IMR-90 (cell line): ENCODE data around the gene PHACTR2. TPM values are rescaled to one million over a fixed set of nuclear protein-coding genes. Genes with fewer than 3 reads are reported as not detected.

ENCODE experiments used
- ATAC-seq: fragments of 200-7000 bp; cut with Tn5 transposase; 2 replicates; pipeline ENCODE4 v1.9.1; 2020; ENCODE audit warnings: low read depth, mild to moderate bottlenecking, moderate library complexity
- BruUV-seq: library from RNA; stranded (reverse); fragments of 400-500 nt; replicated peaks from 2 replicates; lab custom pipeline; 2021; lab: Mats Ljungman, UMichigan
- CTCF ChIA-PET: fragments of 300-600 bp; formaldehyde crosslinking; extraction: SDS; loops from one replicate; lab custom pipeline; 2021; ENCODE audit warnings: antibody characterized with exemption; lab: Yijun Ruan, JAX
- POLR2A ChIA-PET: fragments of 300-600 bp; sonication (Branson Sonifier 250); formaldehyde crosslinking; loops from one replicate; lab custom pipeline; 2022; ENCODE audit warnings: antibody characterized with exemption; ENCODE audit not compliant: unreplicated experiment; lab: Charles Lee
- DNase-seq: peaks from one replicate; pipeline ENCODE4 v3.0.0; 2013
- H2AFZ ChIP-seq: replicated peaks from 2 replicates; pipeline ENCODE3; 2013; ENCODE audit warnings: low read length, mild to moderate bottlenecking; ENCODE audit not compliant: poor library complexity
- H2AK5ac ChIP-seq: 2 replicates; pipeline ENCODE4 v1.6.1; 2013; ENCODE audit warnings: low read depth, low read length, inconsistent platforms
- H2AK9ac ChIP-seq: replicated peaks from 2 replicates; pipeline ENCODE3; 2013; ENCODE audit warnings: mild to moderate bottlenecking, low read depth, low read length, moderate library complexity; ENCODE audit not compliant: poor library complexity
- H2BK120ac ChIP-seq: 2 replicates; pipeline ENCODE4 v1.6.1; 2013; ENCODE audit warnings: low read depth, low read length, inconsistent platforms
- H2BK15ac ChIP-seq: 3 replicates; pipeline ENCODE4 v1.6.1; 2013; ENCODE audit warnings: low read depth, low read length, inconsistent platforms
- H2BK20ac ChIP-seq: 2 replicates; pipeline ENCODE4 v1.6.1; 2013; ENCODE audit warnings: low read depth, mild to moderate bottlenecking, inconsistent platforms, low read length, moderate library complexity
- H2BK5ac ChIP-seq: 2 replicates; pipeline ENCODE4 v1.6.1; 2013; ENCODE audit warnings: mild to moderate bottlenecking, low read depth, low read length, inconsistent platforms; ENCODE audit not compliant: poor library complexity, severe bottlenecking
- H3K14ac ChIP-seq: replicated peaks from 2 replicates; pipeline ENCODE4 v1.6.1; 2013; ENCODE audit warnings: low read depth, low read length, inconsistent platforms
- H3K18ac ChIP-seq: 2 replicates; pipeline ENCODE4 v1.6.1; 2013; ENCODE audit warnings: low read depth, low read length, control low read depth
- H3K23ac ChIP-seq: 2 replicates; pipeline ENCODE4 v1.6.1; 2013; ENCODE audit warnings: low read depth, low read length, inconsistent platforms
- H3K27ac ChIP-seq: 2 replicates; pipeline ENCODE4 v1.5.1; 2013; ENCODE audit warnings: mild to moderate bottlenecking, control low read depth, low read length; ENCODE audit not compliant: insufficient read depth
- H3K27me3 ChIP-seq: 2 replicates; pipeline ENCODE4 v1.6.1; 2013; ENCODE audit warnings: low read length; ENCODE audit not compliant: control insufficient read depth, insufficient read depth
- H3K36me3 ChIP-seq: 2 replicates; pipeline ENCODE4 v1.6.1; 2013; ENCODE audit warnings: low read length, mixed read lengths; ENCODE audit not compliant: control insufficient read depth, insufficient read depth
- H3K4ac ChIP-seq: 2 replicates; pipeline ENCODE4 v1.6.1; 2013; ENCODE audit warnings: low read depth, low read length, inconsistent platforms
- H3K4me1 ChIP-seq: 2 replicates; pipeline ENCODE4 v1.6.1; 2013; ENCODE audit warnings: low read length, mixed read lengths; ENCODE audit not compliant: control insufficient read depth, insufficient read depth
- H3K4me2 ChIP-seq: 2 replicates; pipeline ENCODE4 v1.6.1; 2013; ENCODE audit warnings: low read depth, mild to moderate bottlenecking, control low read depth, low read length, moderate library complexity
- H3K4me3 ChIP-seq: 2 replicates; pipeline ENCODE4 v1.5.1; 2013; ENCODE audit warnings: low read depth, mild to moderate bottlenecking, control low read depth, low read length, moderate library complexity; ENCODE audit not compliant: insufficient read depth
- H3K56ac ChIP-seq: 2 replicates; pipeline ENCODE4 v1.6.1; 2013; ENCODE audit warnings: low read length, inconsistent platforms; ENCODE audit not compliant: insufficient read depth; ENCODE audit errors: extremely low read depth
- H3K79me1 ChIP-seq, 2 experiments: 2 replicates each; pipeline ENCODE4 v1.6.1; 2013; ENCODE audit warnings: low read length in 2 of 2, inconsistent platforms in 1 of 2, low read depth in 1 of 2
- H3K9ac ChIP-seq: 2 replicates; pipeline ENCODE4 v1.6.1; 2013; ENCODE audit warnings: low read depth, low read length, control low read depth
- H3K9me1 ChIP-seq: 2 replicates; pipeline ENCODE4 v1.6.1; 2013; ENCODE audit warnings: low read length, inconsistent platforms; ENCODE audit not compliant: insufficient read depth
- H3K9me3 ChIP-seq: 2 replicates; pipeline ENCODE4 v1.6.1; 2013; ENCODE audit warnings: low read length; ENCODE audit not compliant: control insufficient read depth, insufficient read depth
- H4K20me1 ChIP-seq: 2 replicates; pipeline ENCODE4 v1.6.1; 2013; ENCODE audit warnings: low read length, inconsistent platforms; ENCODE audit not compliant: insufficient read depth
- H4K5ac ChIP-seq: 2 replicates; pipeline ENCODE4 v1.6.1; 2013; ENCODE audit warnings: mild to moderate bottlenecking, low read depth, low read length, control low read depth
- H4K8ac ChIP-seq, 2 experiments: 2 replicates each; pipeline ENCODE4 v1.6.1; 2013; ENCODE audit warnings: low read depth in 2 of 2, low read length in 2 of 2, control low read depth in 1 of 2, inconsistent platforms in 1 of 2
- H4K91ac ChIP-seq: 2 replicates; pipeline ENCODE4 v1.6.1; 2013; ENCODE audit warnings: low read depth, low read length, inconsistent platforms; ENCODE audit not compliant: insufficient read depth
- BHLHE40 ChIP-seq: fragments of 150-350 bp; IDR thresholded peaks from 2 replicates; pipeline ENCODE4 v1.6.1; 2016; ENCODE audit warnings: mild to moderate bottlenecking, low read depth, low read length
- CEBPB ChIP-seq: IDR thresholded peaks from 2 replicates; pipeline ENCODE4 v1.6.1; 2012; ENCODE audit warnings: low read depth, low read length, improper control_type of control experiment
- CHD1 ChIP-seq: IDR thresholded peaks from 2 replicates; pipeline ENCODE4 v1.6.1; 2012; ENCODE audit warnings: low read depth, low read length, improper control_type of control experiment
- CTCF ChIP-seq: conservative IDR thresholded peaks from 2 replicates; pipeline ENCODE4 v1.5.1; 2012; ENCODE audit warnings: mild to moderate bottlenecking, low read depth, low read length, improper control_type of control experiment
- ELK1 ChIP-seq: fragments of 150-350 bp; IDR thresholded peaks from 2 replicates; pipeline ENCODE4 v1.6.1; 2016; ENCODE audit warnings: low read depth, mild to moderate bottlenecking, low read length, moderate library complexity, borderline replicate concordance
- FOS ChIP-seq: fragments of 150-350 bp; IDR thresholded peaks from 2 replicates; pipeline ENCODE4 v1.6.1; 2016; ENCODE audit warnings: low read depth, low read length
- MAFK ChIP-seq: IDR thresholded peaks from 2 replicates; pipeline ENCODE4 v1.6.1; 2012; ENCODE audit warnings: low read depth, low read length, improper control_type of control experiment
- MAZ ChIP-seq: IDR thresholded peaks from 2 replicates; pipeline ENCODE4 v1.6.1; 2012; ENCODE audit warnings: low read depth, mild to moderate bottlenecking, low read length, improper control_type of control experiment, moderate library complexity, borderline replicate concordance
- MXI1 ChIP-seq: IDR thresholded peaks from 2 replicates; pipeline ENCODE4 v1.6.1; 2012; ENCODE audit warnings: low read depth, mild to moderate bottlenecking, low read length, moderate library complexity, borderline replicate concordance
- NFE2L2 ChIP-seq: fragments of 150-350 bp; IDR thresholded peaks from 2 replicates; pipeline ENCODE4 v1.6.1; 2016; ENCODE audit warnings: low read depth, mild to moderate bottlenecking, low read length
- RCOR1 ChIP-seq: IDR thresholded peaks from 2 replicates; pipeline ENCODE4 v1.6.1; 2012; ENCODE audit warnings: mild to moderate bottlenecking, low read length, improper control_type of control experiment; ENCODE audit not compliant: insufficient replicate concordance
- RFX5 ChIP-seq: IDR thresholded peaks from 2 replicates; pipeline ENCODE4 v1.8.0; 2012; ENCODE audit warnings: low read depth, mild to moderate bottlenecking, low read length, moderate library complexity
- SMC3 ChIP-seq: fragments of 150-350 bp; IDR thresholded peaks from 2 replicates; pipeline ENCODE4 v1.6.1; 2016; ENCODE audit warnings: low read depth, mild to moderate bottlenecking, antibody characterized with exemption, low read length, moderate library complexity
- WGBS, 2 experiments: methylation state at CpG; one replicate each; pipeline versions ENCODE4 v1.1.5 to v1.1.7; 2013; ENCODE audit warnings: missing lambda C conversion rate in 2 of 2; ENCODE audit not compliant: insufficient read length in 1 of 2; ENCODE audit errors: extremely low coverage in 2 of 2; 5-methylcytosine and 5-hydroxymethylcytosine counted together
- dilution Hi-C: fragments of 300-500 bp; cut with HindIII; formaldehyde crosslinking; loops from one replicate; pipeline ENCODE4 v1.14.3; 2018; ENCODE audit warnings: low sequenced_read_pairs; ENCODE audit not compliant: unreplicated experiment
- in situ Hi-C: fragments of 300-500 bp; cut with MboI; formaldehyde crosslinking; loops from 3 replicates; pipeline ENCODE4 v1.14.3; 2019; ENCODE audit warnings: low sequenced_read_pairs, inconsistent platforms, mixed read lengths
- intact Hi-C: fragments of 100-400 bp; cut with micrococcal nuclease; formaldehyde crosslinking; loops from 2 replicates; pipeline ENCODE4 v1.10.0; 2022
- polyA plus RNA-seq, 3 experiments: library from polyadenylated mRNA; depleted of rRNA; stranded (reverse); fragments of >200 nt; gene quantifications; 2 replicates each; pipeline ENCODE4 v1.2.3, GENCODE V29; 2012; ENCODE audit warnings: low replicate concordance in 1 of 3
- total RNA-seq: library from RNA; depleted of rRNA; stranded (reverse); fragments of >200 nt; gene quantifications from 2 replicates; pipeline ENCODE4 v1.2.3, GENCODE V29; 2012

The PHACTR2 gene
- total and polyA plus RNA-seq, 2 of the 4 experiments (the other 2 are of a cell fraction): 14.5 to 74.2 TPM

- Histone ChIP-seq H3K79me1 (peaks cover 8 to 28% of the 10 kb centered on the region in 2 experiments), H3K9ac (no peak overlapping the region), H3K4me2 (no peak overlapping the region), H2AK9ac (no peak overlapping the region), H3K9me3 (no peaks in the 10 kb centered on the region), H3K4me3 (no peak overlapping the region), H4K91ac (no peak overlapping the region), H2BK20ac (0 out of 2 replicates have a peak overlapping the region, but pooled peaks have one; percentile 45), H2BK5ac (no peak overlapping the region), H2AFZ (no peak overlapping the region), H4K8ac (no peak overlapping the region), H3K36me3 (peaks cover 24% of the 10 kb centered on the region), H4K20me1 (no peaks in the 10 kb centered on the region), H3K4me1 (peaks cover 8% of the 10 kb centered on the region; the same call in 1 of the 2 replicates), H3K14ac (peak overlapping the region; percentile 52; the same call in 1 of the 2 replicates), H3K4ac (no peak overlapping the region), H3K9me1 (peaks cover 16% of the 10 kb centered on the region), H3K18ac (no peak overlapping the region), H2BK120ac (no peak overlapping the region; the same call in 1 of the 2 replicates), H3K27ac (no peak overlapping the region), H2AK5ac (no peak overlapping the region), H3K23ac (no peak overlapping the region; the same call in 1 of the 2 replicates), H4K5ac (no peak overlapping the region), H2BK15ac (no peak overlapping the region), H3K27me3 (no peaks in the 10 kb centered on the region), H3K56ac (no peak overlapping the region)
- ATAC-seq (no peak), DNase-seq (no peak)
- intact Hi-C loops (no loop called here), dilution Hi-C loops (no loop called here), in situ Hi-C loops (no loop called here)
- WGBS, 2 experiments: 96% methylated on average over 9 of the region's 16 CpGs; no CpG with 5 or more reads in 1 of the 2 experiments
- BruUV-seq: no TSS peak
- ChIA-PET CTCF (no interaction called here), POLR2A (no interaction called here)
- TF ChIP-seq MAFK (no peak), SMC3 (no peak), BHLHE40 (no peak), MXI1 (no peak), ELK1 (no peak), NFE2L2 (no peak), CHD1 (no peak), MAZ (no peak), CTCF (no peak), CEBPB (no peak), FOS (no peak), RFX5 (no peak), RCOR1 (no peak)
These were observed 94.6 kb downstream of the PHACTR2 start for GRCh38 chr6:143772116-143773086.
